ENCODE data around the gene MGME1. TPM values are rescaled to one million over a fixed set of nuclear protein-coding genes. Genes with fewer than 3 reads are reported as not detected.

Gene MGME1
- total RNA-seq, 1 experiment from 2014 or later = 42.8 TPM

DNA sequence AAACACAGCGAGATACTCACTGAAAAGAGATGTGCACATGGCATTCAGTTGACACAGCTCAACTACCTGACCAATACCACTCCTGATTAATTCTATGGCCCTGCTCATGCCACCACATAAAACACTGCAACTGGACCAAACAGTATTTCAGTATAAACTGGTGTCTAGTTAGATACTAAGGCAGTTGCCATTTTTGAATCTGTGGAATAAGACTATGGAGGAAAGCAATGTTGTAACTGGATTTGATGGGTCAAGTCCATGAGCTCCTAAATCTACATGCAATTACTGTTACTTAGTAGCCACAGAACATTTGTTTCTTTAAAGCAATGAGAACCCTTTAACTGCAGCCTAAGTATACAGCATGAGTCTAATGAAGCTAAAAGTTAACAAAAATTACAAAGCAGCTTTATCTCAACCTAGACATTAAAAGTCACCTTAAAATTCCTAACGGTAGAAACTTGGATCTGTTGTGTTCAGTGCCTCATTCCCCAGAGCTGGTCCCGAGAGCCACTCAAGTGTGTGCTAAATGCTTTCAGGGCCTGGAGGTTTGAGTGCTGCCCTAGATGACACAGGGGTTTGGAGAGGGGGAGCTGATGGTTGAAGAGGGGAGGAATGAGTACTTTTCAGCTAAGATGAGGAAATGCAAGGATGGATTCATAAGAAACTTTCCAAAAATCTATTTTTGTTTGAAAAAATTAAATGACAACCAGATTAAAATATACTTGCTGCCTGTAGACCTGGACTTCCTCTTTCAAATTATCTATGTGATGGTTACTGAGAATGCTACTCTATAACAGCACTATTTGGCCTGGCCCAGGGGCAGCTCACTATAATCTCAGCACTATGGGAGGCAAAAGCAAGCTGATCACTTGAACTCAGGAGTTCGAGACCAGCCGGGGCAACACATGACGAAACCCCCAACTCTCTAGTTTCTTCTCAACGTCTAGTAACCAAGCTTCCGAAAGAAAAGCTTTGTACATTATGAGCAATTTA is 15.8 kb upstream of the MGME1 start:
- intact Hi-C loops (cut with micrococcal nuclease; ENCODE audit: unreplicated experiment) = no loop called here
- H3K36me3 ChIP-seq (ENCODE audit: low read depth) = peaks cover 84% of the 10 kb centered on the region
- no peak overlapping the region for H3K27ac ChIP-seq
- H3F3A ChIP-seq (ENCODE audit: insufficient read depth, low read depth) = peaks cover 29% of the 10 kb centered on the region
- no peaks in the 10 kb centered on the region for H3K27me3 ChIP-seq (ENCODE audit: insufficient read depth, low read depth)
- ChIA-PET CTCF (no interaction called here), POLR2A (ENCODE audit: unreplicated experiment) (no interaction called here)
- no peak overlapping the region for H2AFZ ChIP-seq
- H3K79me2 ChIP-seq (ENCODE audit: low read depth) = peaks cover 58% of the 10 kb centered on the region
- no peak for DNase-seq
- H3K4me1 ChIP-seq (replicated peaks; ENCODE audit: insufficient read depth) = no peaks in the 10 kb centered on the region
- TF ChIP-seq EZH2 (IDR thresholded peaks at IDR 0.05; ENCODE audit: low read depth) = no peak
- TF ChIP-seq, protein P1, sequence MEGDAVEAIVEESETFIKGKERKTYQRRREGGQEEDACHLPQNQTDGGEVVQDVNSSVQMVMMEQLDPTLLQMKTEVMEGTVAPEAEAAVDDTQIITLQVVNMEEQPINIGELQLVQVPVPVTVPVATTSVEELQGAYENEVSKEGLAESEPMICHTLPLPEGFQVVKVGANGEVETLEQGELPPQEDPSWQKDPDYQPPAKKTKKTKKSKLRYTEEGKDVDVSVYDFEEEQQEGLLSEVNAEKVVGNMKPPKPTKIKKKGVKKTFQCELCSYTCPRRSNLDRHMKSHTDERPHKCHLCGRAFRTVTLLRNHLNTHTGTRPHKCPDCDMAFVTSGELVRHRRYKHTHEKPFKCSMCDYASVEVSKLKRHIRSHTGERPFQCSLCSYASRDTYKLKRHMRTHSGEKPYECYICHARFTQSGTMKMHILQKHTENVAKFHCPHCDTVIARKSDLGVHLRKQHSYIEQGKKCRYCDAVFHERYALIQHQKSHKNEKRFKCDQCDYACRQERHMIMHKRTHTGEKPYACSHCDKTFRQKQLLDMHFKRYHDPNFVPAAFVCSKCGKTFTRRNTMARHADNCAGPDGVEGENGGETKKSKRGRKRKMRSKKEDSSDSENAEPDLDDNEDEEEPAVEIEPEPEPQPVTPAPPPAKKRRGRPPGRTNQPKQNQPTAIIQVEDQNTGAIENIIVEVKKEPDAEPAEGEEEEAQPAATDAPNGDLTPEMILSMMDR (conservative IDR thresholded peaks at IDR 0.05) = no peak
- no peak overlapping the region for H3K4me3 ChIP-seq
- no TSS peak for BruUV-seq (replicated peaks)
- peaks cover 70% of the 10 kb centered on the region for H4K20me1 ChIP-seq (ENCODE audit: insufficient read depth)
- H3K4me2 ChIP-seq = no peak overlapping the region
- no peaks in the 10 kb centered on the region for H3K9me2 ChIP-seq (ENCODE audit: insufficient read depth)
- H3K9me3 ChIP-seq (ENCODE audit: insufficient read depth, low read depth) = no peaks in the 10 kb centered on the region

DNA sequence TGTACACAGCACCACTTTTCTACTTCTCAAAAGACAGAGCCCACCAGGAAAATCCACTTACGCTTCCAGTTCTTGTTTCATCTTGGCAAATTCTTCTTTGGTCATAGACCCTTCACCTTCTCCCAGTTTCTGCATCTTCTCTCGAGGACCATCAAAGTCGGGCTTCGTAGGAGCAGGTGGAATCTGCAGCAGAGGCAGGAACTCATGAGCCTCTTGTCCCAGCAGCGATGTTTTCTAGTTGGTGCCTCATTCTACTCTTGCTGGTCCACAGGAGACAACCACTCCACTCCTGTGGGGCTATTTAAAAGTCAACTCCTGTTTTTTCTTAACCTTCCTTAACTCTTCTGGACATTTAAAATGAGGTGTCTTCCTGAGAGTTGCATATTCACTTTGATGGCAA is 14.9 kb upstream of the MGME1 start:
- ChIA-PET CTCF (no interaction called here), POLR2A (ENCODE audit: unreplicated experiment) (no interaction called here)
- Histone ChIP-seq H3F3A (ENCODE audit: insufficient read depth, low read depth) (peaks cover 37% of the 10 kb centered on the region), H3K9me3 (ENCODE audit: insufficient read depth, low read depth) (no peaks in the 10 kb centered on the region), H3K27ac (no peak overlapping the region), H2AFZ (no peak overlapping the region), H4K20me1 (ENCODE audit: insufficient read depth) (peaks cover 72% of the 10 kb centered on the region), H3K9me2 (ENCODE audit: insufficient read depth) (no peaks in the 10 kb centered on the region), H3K27me3 (ENCODE audit: insufficient read depth, low read depth) (no peaks in the 10 kb centered on the region), H3K4me3 (no peak overlapping the region), H3K79me2 (ENCODE audit: low read depth) (peaks cover 67% of the 10 kb centered on the region), H3K4me1 (replicated peaks; ENCODE audit: insufficient read depth) (no peaks in the 10 kb centered on the region; the same call in none of the 2 replicates), H3K36me3 (ENCODE audit: low read depth) (peaks cover 76% of the 10 kb centered on the region), H3K4me2 (no peak overlapping the region)
- no peak for DNase-seq
- TF ChIP-seq, protein P1 (conservative IDR thresholded peaks at IDR 0.05) = no peak
- no peak for TF ChIP-seq EZH2 (IDR thresholded peaks at IDR 0.05; ENCODE audit: low read depth)
- BruUV-seq (replicated peaks) = no TSS peak
- intact Hi-C loops (cut with micrococcal nuclease; ENCODE audit: unreplicated experiment) = no loop called here

DNA sequence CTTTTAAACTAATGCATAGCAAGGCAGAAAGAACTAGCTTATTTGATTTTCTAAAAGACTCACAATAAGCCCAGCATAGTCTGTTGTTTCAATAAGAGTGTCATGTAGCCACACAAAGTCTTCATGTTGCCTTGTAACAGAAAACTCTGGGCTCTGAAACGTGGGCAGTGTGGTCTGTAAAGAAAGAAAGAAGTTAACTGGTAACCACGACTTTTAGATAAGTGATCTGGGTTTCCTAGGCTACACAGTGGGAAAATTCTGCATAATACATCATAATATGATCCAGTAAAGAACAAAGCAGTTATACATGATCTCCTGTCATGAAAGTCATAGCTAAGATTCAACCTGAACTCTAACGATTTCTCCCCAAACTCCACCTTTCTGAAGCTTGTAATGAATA is 13.5 kb upstream of the MGME1 start:
- peaks cover 62% of the 10 kb centered on the region for H3K36me3 ChIP-seq (ENCODE audit: low read depth)
- H4K20me1 ChIP-seq (ENCODE audit: insufficient read depth) = peaks cover 75% of the 10 kb centered on the region
- POLR2A ChIA-PET (ENCODE audit: unreplicated experiment) = interaction anchor here (0.5 kb wide), 1 partner anchor 18 kb away, joined by 3 read pairs; no protein-coding TSS in a partner anchor

More for the DNA sequence above, 13.5 kb upstream of the MGME1 start:
- no TSS peak for BruUV-seq (replicated peaks)
- Histone ChIP-seq H3K27ac (no peak overlapping the region), H2AFZ (no peak overlapping the region), H3K79me2 (ENCODE audit: low read depth) (peaks cover 81% of the 10 kb centered on the region), H3F3A (ENCODE audit: insufficient read depth, low read depth) (peaks cover 39% of the 10 kb centered on the region), H3K27me3 (ENCODE audit: insufficient read depth, low read depth) (no peaks in the 10 kb centered on the region), H3K9me2 (ENCODE audit: insufficient read depth) (no peaks in the 10 kb centered on the region), H3K4me3 (no peak overlapping the region), H3K4me1 (replicated peaks; ENCODE audit: insufficient read depth) (peaks cover 8% of the 10 kb centered on the region), H3K9me3 (ENCODE audit: insufficient read depth, low read depth) (no peaks in the 10 kb centered on the region), H3K4me2 (no peak overlapping the region)
- CTCF ChIA-PET = no interaction called here
- intact Hi-C loops (cut with micrococcal nuclease; ENCODE audit: unreplicated experiment) = no loop called here
- no peak for TF ChIP-seq EZH2 (IDR thresholded peaks at IDR 0.05; ENCODE audit: low read depth)
- TF ChIP-seq, protein P1 (conservative IDR thresholded peaks at IDR 0.05) = no peak
- no peak for DNase-seq
